ENCODE measurements around the gene BTN1A1.

BTN1A1 gene

DNA sequence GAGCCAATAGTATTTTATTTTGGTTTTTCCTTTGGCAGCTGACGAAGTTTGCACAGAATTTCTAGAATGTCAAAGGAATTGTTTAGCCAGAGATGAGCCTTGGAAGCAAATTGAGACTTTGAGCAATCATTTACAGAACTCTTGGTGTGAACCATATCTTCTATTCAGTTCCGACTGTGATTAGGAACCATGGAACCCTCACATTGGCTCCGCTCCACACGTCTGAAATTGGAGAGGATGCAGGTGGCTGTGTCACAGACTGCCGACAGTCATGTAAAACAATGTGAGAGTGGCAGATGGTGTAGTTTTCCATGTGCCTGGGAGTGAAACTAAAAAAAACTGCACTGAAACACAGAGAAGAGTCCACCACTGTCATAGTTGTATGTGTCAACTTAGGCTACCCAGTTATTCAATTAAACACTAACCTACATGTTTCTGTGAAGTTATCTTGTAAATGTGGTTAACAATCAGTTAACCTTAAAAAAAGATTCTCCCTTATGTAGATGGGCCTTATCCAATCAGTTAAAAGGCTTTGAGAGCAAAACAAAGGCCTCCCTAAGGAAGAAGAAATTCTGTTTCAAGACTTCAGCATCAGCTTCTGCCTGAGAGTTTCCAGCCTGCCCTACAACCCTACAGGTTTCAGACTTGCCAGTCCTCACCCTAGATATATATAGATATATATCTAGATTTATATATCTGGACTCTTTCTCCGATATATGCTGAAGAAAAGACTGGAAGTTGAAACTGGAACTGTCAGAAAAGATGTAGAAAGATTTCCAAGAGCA lies 34.8 kb downstream of the BTN1A1 start:
- no peaks in the 10 kb centered on the region for H3K9me3 ChIP-seq (ENCODE audit: control extremely low read depth in 1 of 5, control insufficient read depth in 4 of 5, insufficient read depth in 2 of 5, low read depth in 1 of 5, low read length in 4 of 5)
- H3K27me3 ChIP-seq (replicated peaks in 2 of 5; ENCODE audit: control insufficient read depth in 4 of 5, insufficient read depth in 5 of 5, low read length in 4 of 5), result no peaks in the 10 kb centered on the region
- no peak for DNase-seq
- WGBS (ENCODE audit: insufficient coverage), result 94% methylated on average over 5 of the region's 6 CpGs
- H3K27ac ChIP-seq (ENCODE audit: insufficient read depth in 1 of 2, low read depth in 1 of 2, low read length in 2 of 2, poor library complexity in 1 of 2, severe bottlenecking in 2 of 2), result no peak overlapping the region
- H3K4me1 ChIP-seq (ENCODE audit: control extremely low read depth in 1 of 4, control insufficient read depth in 4 of 4, insufficient read depth in 4 of 4, low read length in 3 of 4), result peaks cover 12 to 42% (median 32%) of the 10 kb centered on the region in 4 experiments
- H3K36me3 ChIP-seq (ENCODE audit: control insufficient read depth in 4 of 4, insufficient read depth in 4 of 4, low read length in 3 of 4), result no peaks in the 10 kb centered on the region
- no peak overlapping the region for H3K4me3 ChIP-seq (ENCODE audit: control insufficient read depth in 1 of 7, extremely low read depth in 1 of 7, insufficient read depth in 4 of 7, low read depth in 2 of 7, low read length in 6 of 7)
- POLR2A ChIA-PET, result no interaction called here
- CTCF ChIA-PET, result interaction anchor here (0.7 to 2.8 kb wide), 2 partner anchors 13 to 61 kb away, joined by 3 to 14 read pairs; no protein-coding TSS in a partner anchor

DNA sequence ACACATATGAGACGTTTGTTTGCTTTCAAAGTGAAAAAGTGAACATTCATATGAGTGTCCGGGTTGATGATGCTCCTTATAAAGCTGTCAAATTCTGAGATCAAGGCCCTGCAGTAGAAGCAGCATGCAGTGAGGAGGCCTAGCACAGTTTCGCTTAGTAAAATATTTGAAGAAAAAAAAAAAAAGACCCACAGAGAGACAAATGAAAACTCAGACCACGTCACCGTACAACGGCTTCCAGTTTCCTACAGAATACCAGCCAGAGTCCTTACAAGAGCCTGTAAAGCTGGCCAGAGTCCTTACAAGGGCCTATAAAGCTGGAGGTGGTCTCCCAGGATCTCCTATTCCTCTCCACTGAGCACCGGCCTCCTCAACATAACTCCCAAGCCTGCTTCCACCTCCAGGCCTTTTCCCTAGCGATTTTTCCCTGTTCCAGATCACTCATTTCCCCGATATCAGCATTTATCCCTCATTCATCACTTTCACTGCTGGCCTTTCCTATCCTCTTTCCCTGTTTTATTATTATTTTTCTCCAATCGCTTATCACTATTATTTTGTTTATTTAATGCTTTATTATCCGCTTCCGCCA lies 36.6 kb downstream of the BTN1A1 start:
- H3K27me3 ChIP-seq (replicated peaks in 2 of 5; ENCODE audit: control insufficient read depth in 4 of 5, insufficient read depth in 5 of 5, low read length in 4 of 5), result no peaks in the 10 kb centered on the region
- WGBS (ENCODE audit: insufficient coverage), result 7% methylated on average over 5 of the region's 12 CpGs
- H3K4me1 ChIP-seq (ENCODE audit: control extremely low read depth in 1 of 4, control insufficient read depth in 4 of 4, insufficient read depth in 4 of 4, low read length in 3 of 4), result peaks cover 12 to 44% (median 33%) of the 10 kb centered on the region in 4 experiments
- H3K9me3 ChIP-seq (ENCODE audit: control extremely low read depth in 1 of 5, control insufficient read depth in 4 of 5, insufficient read depth in 2 of 5, low read depth in 1 of 5, low read length in 4 of 5), result no peaks in the 10 kb centered on the region
- ChIA-PET CTCF (interaction anchor here (1.4 to 2.3 kb wide), 5 partner anchors 10 to 195 kb away, joined by 4 to 6 read pairs (median 5); no protein-coding TSS in a partner anchor), POLR2A (interaction anchor here (0.9 kb wide), 1 partner anchor 8 kb away, joined by 3 read pairs; no protein-coding TSS in a partner anchor)
- no peaks in the 10 kb centered on the region for H3K36me3 ChIP-seq (ENCODE audit: control insufficient read depth in 4 of 4, insufficient read depth in 4 of 4, low read length in 3 of 4)
- H3K27ac ChIP-seq (ENCODE audit: insufficient read depth in 1 of 2, low read depth in 1 of 2, low read length in 2 of 2, poor library complexity in 1 of 2, severe bottlenecking in 2 of 2), result peak overlapping the region; percentile 33 to 88
- peak overlapping the region; percentile 93 to 100 (median 96) for H3K4me3 ChIP-seq (ENCODE audit: control insufficient read depth in 1 of 7, extremely low read depth in 1 of 7, insufficient read depth in 4 of 7, low read depth in 2 of 7, low read length in 6 of 7)
- peak in 2 of 3 donors; percentile 74 to 81 for DNase-seq

DNA sequence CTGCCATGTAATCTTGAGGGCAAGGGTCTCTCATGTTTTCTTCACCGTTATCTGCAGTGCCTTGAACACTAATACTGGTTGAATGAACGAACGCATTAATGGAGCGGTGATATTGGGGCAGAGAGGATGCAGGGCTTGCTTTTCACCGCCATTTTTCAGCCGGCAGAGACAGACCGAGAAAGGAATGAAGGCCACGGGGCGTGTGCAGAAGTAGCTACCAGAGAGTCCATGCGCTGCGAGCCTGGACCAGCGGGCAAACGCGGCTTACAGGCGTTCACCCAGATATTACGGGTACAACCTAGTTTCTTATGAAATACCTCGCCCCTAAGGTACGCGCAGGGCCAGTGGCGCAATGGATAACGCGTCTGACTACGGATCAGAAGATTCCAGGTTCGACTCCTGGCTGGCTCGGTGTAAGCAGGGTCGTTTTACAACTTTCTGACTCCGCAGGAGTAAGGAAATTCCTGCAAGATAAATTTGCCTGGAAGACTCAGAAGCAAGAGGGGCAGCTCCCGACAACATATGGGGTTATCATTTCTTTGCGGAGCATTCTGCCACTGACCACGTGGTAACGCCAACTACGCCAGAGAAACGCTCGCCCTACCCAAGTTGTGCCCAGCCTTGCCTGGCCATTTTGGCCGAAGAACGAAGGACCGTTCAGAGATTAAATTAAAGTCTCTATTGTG lies 37.2 kb downstream of the BTN1A1 start:
- H3K36me3 ChIP-seq (ENCODE audit: control insufficient read depth in 4 of 4, insufficient read depth in 4 of 4, low read length in 3 of 4), result no peaks in the 10 kb centered on the region
- ChIA-PET POLR2A (interaction anchor here (0.7 to 0.9 kb wide), 2 partner anchors 8 to 31 kb away, joined by 3 read pairs; no protein-coding TSS in a partner anchor), CTCF (interaction anchor here (1.1 to 2.3 kb wide), 8 partner anchors 11 to 196 kb away, joined by 3 to 6 read pairs (median 4); no protein-coding TSS in a partner anchor)
- under 1% methylated on average over 34 of the region's 37 CpGs for WGBS (ENCODE audit: insufficient coverage)
- H3K9me3 ChIP-seq (ENCODE audit: control extremely low read depth in 1 of 5, control insufficient read depth in 4 of 5, insufficient read depth in 2 of 5, low read depth in 1 of 5, low read length in 4 of 5), result no peaks in the 10 kb centered on the region
- no peaks in the 10 kb centered on the region for H3K27me3 ChIP-seq (replicated peaks in 2 of 5; ENCODE audit: control insufficient read depth in 4 of 5, insufficient read depth in 5 of 5, low read length in 4 of 5)
- peak overlapping the region; percentile 70 to 88 for H3K27ac ChIP-seq (ENCODE audit: insufficient read depth in 1 of 2, low read depth in 1 of 2, low read length in 2 of 2, poor library complexity in 1 of 2, severe bottlenecking in 2 of 2)
- H3K4me3 ChIP-seq (ENCODE audit: control insufficient read depth in 1 of 7, extremely low read depth in 1 of 7, insufficient read depth in 4 of 7, low read depth in 2 of 7, low read length in 6 of 7), result peak overlapping the region; percentile 93 to 100 (median 96)
- peaks cover 12 to 44% (median 33%) of the 10 kb centered on the region in 4 experiments for H3K4me1 ChIP-seq (ENCODE audit: control extremely low read depth in 1 of 4, control insufficient read depth in 4 of 4, insufficient read depth in 4 of 4, low read length in 3 of 4)
- DNase-seq, result peak; percentile 95 to 98 (median 97)

- H3K36me3 ChIP-seq (ENCODE audit: control insufficient read depth in 4 of 4, insufficient read depth in 4 of 4, low read length in 3 of 4), result peaks cover 3% of the 10 kb centered on the region in 4 experiments
- WGBS (ENCODE audit: insufficient coverage), result under 1% methylated on average over 39 of the region's 49 CpGs
- ChIA-PET POLR2A (interaction anchor here (0.7 to 0.9 kb wide), 2 partner anchors 9 to 30 kb away, joined by 3 read pairs; no protein-coding TSS in a partner anchor), CTCF (interaction anchor here (0.7 to 2.3 kb wide), 9 partner anchors 11 to 197 kb away, joined by 3 to 6 read pairs (median 4); partner anchors contain the start of gene BTN1A1)
- no peaks in the 10 kb centered on the region for H3K9me3 ChIP-seq (ENCODE audit: control extremely low read depth in 1 of 5, control insufficient read depth in 4 of 5, insufficient read depth in 2 of 5, low read depth in 1 of 5, low read length in 4 of 5)
- peak within 1 kb of the TSS; percentile 70 to 88 for H3K27ac ChIP-seq (ENCODE audit: insufficient read depth in 1 of 2, low read depth in 1 of 2, low read length in 2 of 2, poor library complexity in 1 of 2, severe bottlenecking in 2 of 2)
- H3K4me3 ChIP-seq (ENCODE audit: control insufficient read depth in 1 of 7, extremely low read depth in 1 of 7, insufficient read depth in 4 of 7, low read depth in 2 of 7, low read length in 6 of 7), result peak within 1 kb of the TSS; percentile 93 to 100 (median 96)
- DNase-seq, result peak; percentile 92 to 96 (median 96)
- peaks cover 12 to 44% (median 33%) of the 10 kb centered on the region in 4 experiments for H3K4me1 ChIP-seq (ENCODE audit: control extremely low read depth in 1 of 4, control insufficient read depth in 4 of 4, insufficient read depth in 4 of 4, low read length in 3 of 4)
- H3K27me3 ChIP-seq (replicated peaks in 2 of 5; ENCODE audit: control insufficient read depth in 4 of 5, insufficient read depth in 5 of 5, low read length in 4 of 5), result no peaks in the 10 kb centered on the region
Measured at GRCh38 chr6:26537846-26538571, 37.9 kb downstream of the BTN1A1 start, which contains the start of gene HMGN4. HMGN4 (plus strand) TSS chr6:26538366; CDS start chr6:26545207, 6,841 bp downstream.

- no peaks in the 10 kb centered on the region for H3K9me3 ChIP-seq (ENCODE audit: control extremely low read depth in 1 of 5, control insufficient read depth in 4 of 5, insufficient read depth in 2 of 5, low read depth in 1 of 5, low read length in 4 of 5)
- no peak for DNase-seq
- CTCF ChIA-PET, result interaction anchor here (0.7 to 2.3 kb wide), 4 partner anchors 10 to 54 kb away, joined by 3 to 6 read pairs (median 4); partner anchors contain the start of gene BTN1A1
- peaks cover 10 to 39% (median 31%) of the 10 kb centered on the region in 4 experiments for H3K4me1 ChIP-seq (ENCODE audit: control extremely low read depth in 1 of 4, control insufficient read depth in 4 of 4, insufficient read depth in 4 of 4, low read length in 3 of 4)
- H3K27ac ChIP-seq (ENCODE audit: insufficient read depth in 1 of 2, low read depth in 1 of 2, low read length in 2 of 2, poor library complexity in 1 of 2, severe bottlenecking in 2 of 2), result peak overlapping the region; percentile 70 to 88
- WGBS (ENCODE audit: insufficient coverage), result 0% methylated on average over 11 of the region's 15 CpGs
- POLR2A ChIA-PET, result no interaction called here
- no peaks in the 10 kb centered on the region for H3K27me3 ChIP-seq (replicated peaks in 2 of 5; ENCODE audit: control insufficient read depth in 4 of 5, insufficient read depth in 5 of 5, low read length in 4 of 5)
- H3K36me3 ChIP-seq (ENCODE audit: control insufficient read depth in 4 of 4, insufficient read depth in 4 of 4, low read length in 3 of 4), result peaks cover 3% of the 10 kb centered on the region in 4 experiments
- H3K4me3 ChIP-seq (ENCODE audit: control insufficient read depth in 1 of 7, extremely low read depth in 1 of 7, insufficient read depth in 4 of 7, low read depth in 2 of 7, low read length in 6 of 7), result peak overlapping the region; percentile 93 to 100 (median 96)
Measured at GRCh38 chr6:26538572-26538902, 38.4 kb downstream of the BTN1A1 start.

DNA sequence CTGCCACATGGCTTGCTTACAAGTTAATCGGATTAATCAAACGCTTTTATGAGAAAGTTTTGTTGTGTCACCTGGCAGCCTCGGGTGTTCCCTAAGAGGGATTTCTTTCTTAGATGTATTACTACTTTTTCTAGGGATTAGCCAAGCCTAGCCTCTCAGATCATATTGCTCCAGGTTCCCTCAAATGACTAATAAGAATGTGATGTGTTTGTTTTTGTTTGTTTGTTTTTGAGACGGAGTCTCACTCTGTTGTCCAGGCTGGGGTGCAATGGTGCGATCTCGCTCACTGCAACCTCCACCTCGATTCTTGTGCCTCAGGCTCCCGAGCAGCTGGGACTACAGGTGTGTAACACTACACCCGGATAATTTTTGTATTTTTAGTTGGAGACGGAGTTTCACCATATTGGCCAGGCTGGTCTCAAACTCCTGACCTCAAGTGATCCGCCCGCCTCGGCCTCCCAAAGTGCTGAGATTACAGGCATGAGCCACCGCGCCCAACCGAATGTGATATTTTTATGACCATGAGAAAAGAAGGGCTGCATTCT lies 39.0 kb downstream of the BTN1A1 start:
- ChIA-PET POLR2A (no interaction called here), CTCF (interaction anchor here (0.7 to 1.8 kb wide), 3 partner anchors 10 to 38 kb away, joined by 3 to 7 read pairs (median 4); partner anchors contain the start of gene BTN1A1)
- Histone ChIP-seq H3K36me3 (ENCODE audit: control insufficient read depth in 4 of 4, insufficient read depth in 4 of 4, low read length in 3 of 4) (peaks cover 3% of the 10 kb centered on the region in 4 experiments), H3K4me1 (ENCODE audit: control extremely low read depth in 1 of 4, control insufficient read depth in 4 of 4, insufficient read depth in 4 of 4, low read length in 3 of 4) (peaks cover 8 to 35% (median 28%) of the 10 kb centered on the region in 4 experiments), H3K27me3 (replicated peaks in 2 of 5; ENCODE audit: control insufficient read depth in 4 of 5, insufficient read depth in 5 of 5, low read length in 4 of 5) (no peaks in the 10 kb centered on the region), H3K4me3 (ENCODE audit: control insufficient read depth in 1 of 7, extremely low read depth in 1 of 7, insufficient read depth in 4 of 7, low read depth in 2 of 7, low read length in 6 of 7) (peak overlapping the region; percentile 93 to 100 (median 96)), H3K9me3 (ENCODE audit: control extremely low read depth in 1 of 5, control insufficient read depth in 4 of 5, insufficient read depth in 2 of 5, low read depth in 1 of 5, low read length in 4 of 5) (no peaks in the 10 kb centered on the region), H3K27ac (ENCODE audit: insufficient read depth in 1 of 2, low read depth in 1 of 2, low read length in 2 of 2, poor library complexity in 1 of 2, severe bottlenecking in 2 of 2) (peak overlapping the region in 1 of 2 experiments; percentile 88)
- DNase-seq, result no peak
- WGBS (ENCODE audit: insufficient coverage), result 84% methylated on average over 11 of the region's 16 CpGs
